Rectal smooth muscle tissue (tissue), 1 donor: Measurements from ENCODE around the gene BORCS8.

Source experiments
- H3K27ac ChIP-seq: one replicate; pipeline ENCODE4 v1.7.0; 2013; ENCODE audit warnings: low read depth, low read length, inconsistent platforms
- H3K27me3 ChIP-seq: one replicate; pipeline ENCODE4 v1.7.0; 2013; ENCODE audit warnings: low read length; ENCODE audit not compliant: control insufficient read depth, insufficient read depth
- H3K36me3 ChIP-seq: one replicate; pipeline ENCODE4 v1.7.0; 2013; ENCODE audit warnings: low read length; ENCODE audit not compliant: control insufficient read depth, insufficient read depth
- H3K4me1 ChIP-seq: one replicate; pipeline ENCODE4 v1.7.0; 2013; ENCODE audit warnings: low read length; ENCODE audit not compliant: control insufficient read depth, insufficient read depth
- H3K4me3 ChIP-seq: one replicate; pipeline ENCODE4 v1.7.0; 2013; ENCODE audit warnings: low read length
- H3K9ac ChIP-seq: one replicate; pipeline ENCODE4 v1.7.0; 2013; ENCODE audit warnings: low read length

Gene BORCS8

GRCh38 chr19:19211499-19212420 is 19.8 kb upstream of the BORCS8 start, which contains the start of gene NCAN:
TSS of gene NCAN (plus strand) at chr19:19211958. CDS start at chr19:19216954, 4,996 bp downstream.
- Histone ChIP-seq H3K4me1 (no peaks in the 10 kb centered on the region), H3K9ac (no peak within 1 kb of the TSS), H3K27me3 (peaks cover 17% of the 10 kb centered on the region), H3K36me3 (no peaks in the 10 kb centered on the region), H3K4me3 (no peak within 1 kb of the TSS), H3K27ac (no peak within 1 kb of the TSS)

DNA sequence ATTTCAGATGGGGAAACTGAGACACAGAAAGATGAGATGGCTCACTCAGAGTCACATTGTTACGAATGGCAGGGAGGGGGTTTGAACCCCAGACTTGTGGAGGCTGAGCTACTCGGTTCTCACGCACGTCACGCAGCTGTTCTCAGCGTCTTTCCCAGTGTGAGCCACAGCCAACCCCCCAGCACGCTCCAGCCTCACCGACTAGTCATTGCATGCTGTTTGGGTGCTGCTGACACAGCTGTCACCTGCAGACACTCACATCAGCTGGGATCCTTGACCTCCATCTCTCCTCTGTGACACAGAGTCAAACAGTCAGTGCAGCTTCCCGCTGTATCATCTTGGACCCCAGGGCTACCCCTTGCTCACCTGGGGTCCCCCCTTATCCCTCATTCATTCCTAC is 17.4 kb upstream of the BORCS8 start:
- Histone ChIP-seq H3K4me1 (no peaks in the 10 kb centered on the region), H3K27me3 (peaks cover 17% of the 10 kb centered on the region), H3K4me3 (no peak overlapping the region), H3K27ac (no peak overlapping the region), H3K9ac (no peak overlapping the region), H3K36me3 (no peaks in the 10 kb centered on the region)

GRCh38 chr19:19207637-19208572 is 16.0 kb upstream of the BORCS8 start:
- Histone ChIP-seq H3K9ac (no peak overlapping the region), H3K27ac (no peak overlapping the region)

GRCh38 chr19:19206938-19207337 is 15.0 kb upstream of the BORCS8 start:
- Histone ChIP-seq H3K36me3 (no peaks in the 10 kb centered on the region), H3K9ac (no peak overlapping the region), H3K4me3 (no peak overlapping the region), H3K4me1 (peaks cover 5% of the 10 kb centered on the region), H3K27ac (no peak overlapping the region), H3K27me3 (peaks cover 6% of the 10 kb centered on the region)

More at GRCh38 chr19:19207637-19208572, 16.0 kb upstream of the BORCS8 start:
- Histone ChIP-seq H3K27me3 (peaks cover 13% of the 10 kb centered on the region), H3K36me3 (no peaks in the 10 kb centered on the region), H3K4me3 (no peak overlapping the region), H3K4me1 (no peaks in the 10 kb centered on the region)

DNA sequence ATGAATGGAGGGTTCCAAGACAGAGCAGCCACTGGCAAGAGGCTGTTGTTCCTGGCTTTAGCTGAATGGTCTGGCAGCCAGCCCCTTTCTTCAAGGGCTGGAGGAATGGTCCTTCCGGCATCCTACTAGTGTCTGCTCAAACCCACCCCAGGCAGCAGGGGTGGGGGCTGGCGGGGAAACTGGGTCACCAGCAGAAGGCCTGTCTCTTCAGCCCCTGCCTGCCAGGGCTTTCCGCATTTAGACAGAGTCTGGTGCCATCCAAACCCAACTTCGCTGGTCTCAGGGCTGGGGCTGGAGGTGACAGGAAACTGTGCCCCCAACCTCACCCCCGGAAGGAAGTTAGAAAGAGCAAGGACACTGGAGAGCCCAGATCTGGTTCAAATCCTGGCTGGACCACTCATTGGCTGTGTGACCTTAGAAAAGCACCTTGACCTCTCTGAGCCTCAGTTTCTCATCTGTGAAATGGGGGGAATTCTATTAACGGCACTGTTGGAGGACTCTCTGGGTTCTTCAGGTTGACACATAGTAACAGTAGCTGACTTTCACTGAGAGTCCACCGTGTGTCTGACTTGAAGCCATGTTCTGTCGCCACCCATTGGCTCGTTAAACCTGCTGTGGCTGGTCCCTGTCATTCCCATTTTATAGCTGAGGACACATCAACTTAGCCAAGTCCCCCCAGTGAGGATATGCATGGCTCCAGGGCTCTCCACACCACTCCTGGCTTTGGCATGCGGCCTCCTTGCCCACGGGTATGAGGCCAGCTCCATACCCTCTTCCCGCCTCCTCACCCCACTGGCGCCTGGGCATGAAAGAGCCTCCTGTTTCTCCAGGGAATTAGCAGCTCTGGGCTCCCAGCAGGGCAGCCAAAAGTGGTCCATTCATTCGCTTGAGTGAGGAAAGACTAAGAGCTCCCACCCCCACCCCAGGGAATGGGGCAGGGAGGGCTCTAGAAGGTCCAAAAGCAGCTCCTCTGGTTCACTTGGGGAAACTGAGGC is 13.8 kb upstream of the BORCS8 start:
- Histone ChIP-seq H3K4me1 (peaks cover 5% of the 10 kb centered on the region), H3K9ac (no peak overlapping the region), H3K36me3 (no peaks in the 10 kb centered on the region), H3K27me3 (no peaks in the 10 kb centered on the region), H3K4me3 (no peak overlapping the region), H3K27ac (no peak overlapping the region)

DNA sequence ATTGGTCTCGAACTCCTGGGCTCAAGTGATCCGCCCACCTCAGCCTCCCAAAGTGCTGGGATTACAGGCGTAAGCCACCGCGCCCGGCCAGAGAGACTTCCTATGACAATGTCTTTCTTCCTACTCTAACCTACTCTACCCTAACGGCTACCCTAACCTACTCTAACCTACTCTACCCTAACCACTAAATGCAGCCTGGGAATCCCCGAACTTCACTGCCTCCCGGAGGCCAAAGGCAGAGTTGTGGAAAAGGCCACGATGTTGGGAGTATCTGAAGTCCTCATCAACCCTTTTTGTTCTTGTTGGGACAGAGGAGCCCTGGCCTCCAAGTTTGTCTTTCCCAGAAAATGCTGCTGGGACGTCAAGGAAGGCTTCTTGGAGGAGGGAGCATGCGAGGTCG is 12.2 kb upstream of the BORCS8 start:
- Histone ChIP-seq H3K9ac (no peak overlapping the region), H3K27me3 (no peaks in the 10 kb centered on the region), H3K4me1 (peaks cover 5% of the 10 kb centered on the region), H3K4me3 (no peak overlapping the region), H3K27ac (no peak overlapping the region), H3K36me3 (no peaks in the 10 kb centered on the region)

- Histone ChIP-seq H3K4me3 (peak within 1 kb of the TSS; percentile 72), H3K27me3 (no peaks in the 10 kb centered on the region), H3K9ac (peak within 1 kb of the TSS; percentile 49), H3K36me3 (peaks cover 3% of the 10 kb centered on the region), H3K27ac (peak within 1 kb of the TSS; percentile 38), H3K4me1 (peaks cover 5% of the 10 kb centered on the region)
These were observed 11.3 kb upstream of the BORCS8 start, which contains the start of gene NR2C2AP for GRCh38 chr19:19203012-19203856. TSS of gene NR2C2AP (minus strand) at chr19:19203414. CDS start at chr19:19203060, 354 bp downstream.

GRCh38 chr19:19202707-19203011 is 10.7 kb upstream of the BORCS8 start:
- H3K4me1 ChIP-seq = peaks cover 5% of the 10 kb centered on the region
- H3K4me3 ChIP-seq = peak overlapping the region; percentile 72
- no peaks in the 10 kb centered on the region for H3K27me3 ChIP-seq
- H3K9ac ChIP-seq = peak overlapping the region; percentile 49
- H3K27ac ChIP-seq = peak overlapping the region; percentile 38
- peaks cover 7% of the 10 kb centered on the region for H3K36me3 ChIP-seq

- no peak overlapping the region for H3K27ac ChIP-seq
These were observed 10.0 kb upstream of the BORCS8 start for GRCh38 chr19:19201697-19202630.

DNA sequence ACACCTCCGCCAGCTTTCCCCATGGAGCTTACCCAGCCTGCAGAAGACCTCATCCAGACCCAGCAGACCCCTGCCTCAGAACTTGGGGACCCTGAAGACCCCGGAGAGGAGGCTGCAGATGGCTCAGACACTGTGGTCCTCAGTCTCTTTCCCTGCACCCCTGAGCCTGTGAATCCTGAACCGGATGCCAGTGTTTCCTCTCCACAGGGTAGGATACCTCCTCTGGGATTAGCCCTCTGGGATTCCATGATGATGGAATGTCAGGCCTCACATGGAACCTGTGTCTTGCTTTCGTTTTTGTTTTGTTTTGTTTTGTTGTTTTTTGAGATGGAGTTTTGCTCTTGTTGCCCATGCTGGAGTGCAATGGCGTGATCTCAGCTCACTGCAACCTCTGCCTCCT is 2.0 kb upstream of the BORCS8 start:
- Histone ChIP-seq H3K4me3 (peak overlapping the region; percentile 22), H3K27ac (no peak overlapping the region), H3K9ac (no peak overlapping the region), H3K4me1 (peaks cover 17% of the 10 kb centered on the region), H3K36me3 (peaks cover 13% of the 10 kb centered on the region), H3K27me3 (no peaks in the 10 kb centered on the region)

More at GRCh38 chr19:19201697-19202630, 10.0 kb upstream of the BORCS8 start:
- H3K4me3 ChIP-seq = peak overlapping the region; percentile 72
- H3K27me3 ChIP-seq = no peaks in the 10 kb centered on the region
- peaks cover 9% of the 10 kb centered on the region for H3K36me3 ChIP-seq
- peaks cover 5% of the 10 kb centered on the region for H3K4me1 ChIP-seq
- H3K9ac ChIP-seq = peak overlapping the region; percentile 49
